Smooth muscle cell (in vitro differentiated cells): ENCODE measurements around the gene FRMD3. TPM values are rescaled to one million over a fixed set of nuclear protein-coding genes. Genes with fewer than 3 reads are reported as not detected.

Experiments
- DNase-seq: peaks from one replicate; lab custom pipeline; 2025; ENCODE audit not compliant: unreplicated experiment; lab: John Stamatoyannopoulos, UW
- H2AFZ ChIP-seq: fragments of 200-600 bp; sonication (generic); 2 replicates; pipeline ENCODE4 v1.6.0; 2016; ENCODE audit warnings: antibody characterized with exemption, low read depth, mild to moderate bottlenecking
- H3F3A ChIP-seq: fragments of 200-600 bp; sonication (generic); 2 replicates; pipeline ENCODE4 v1.6.0; 2017; ENCODE audit warnings: antibody characterized with exemption, low read depth
- H3K27ac ChIP-seq: fragments of 200-600 bp; sonication (generic); 2 replicates; pipeline ENCODE4 v1.5.1; 2016; ENCODE audit warnings: low read depth, mild to moderate bottlenecking
- H3K27me3 ChIP-seq: fragments of 200-600 bp; sonication (generic); 2 replicates; pipeline ENCODE4 v1.6.1; 2016; ENCODE audit warnings: low read depth, mild to moderate bottlenecking
- H3K36me3 ChIP-seq: fragments of 200-600 bp; sonication (generic); 2 replicates; pipeline ENCODE4 v1.5.1; 2016; ENCODE audit warnings: low read depth
- H3K4me1 ChIP-seq: fragments of 200-600 bp; sonication (generic); 2 replicates; pipeline ENCODE4 v1.5.1; 2016; ENCODE audit warnings: low read depth
- H3K4me2 ChIP-seq: fragments of 200-600 bp; sonication (generic); 2 replicates; pipeline ENCODE4 v1.6.0; 2016; ENCODE audit warnings: mild to moderate bottlenecking
- H3K4me3 ChIP-seq: fragments of 200-600 bp; sonication (generic); 2 replicates; pipeline ENCODE4 v1.5.1; 2016; ENCODE audit warnings: mild to moderate bottlenecking
- H3K79me2 ChIP-seq: fragments of 200-600 bp; sonication (generic); 2 replicates; pipeline ENCODE4 v1.6.0; 2016; ENCODE audit warnings: low read depth, mild to moderate bottlenecking
- H3K9ac ChIP-seq: fragments of 200-600 bp; sonication (generic); 2 replicates; pipeline ENCODE4 v1.6.0; 2016; ENCODE audit warnings: low read depth
- H3K9me3 ChIP-seq: fragments of 200-600 bp; sonication (generic); replicated peaks from 2 replicates; pipeline ENCODE4 v1.5.1; 2016; ENCODE audit warnings: low read depth
- H4K20me1 ChIP-seq: fragments of 200-600 bp; sonication (generic); 2 replicates; pipeline ENCODE4 v1.6.0; 2016; ENCODE audit warnings: low read depth
- WGBS: methylation state at CpG from one replicate; pipeline ENCODE4 v1.1.7; 2016; ENCODE audit warnings: low lambda C conversion rate; 5-methylcytosine and 5-hydroxymethylcytosine counted together
- polyA plus RNA-seq: library from polyadenylated mRNA; unstranded; fragments of >200 nt; fragmentation: Nextera tagmentation; extraction: Ambion mirVana; gene quantifications from 2 replicates; pipeline ENCODE4 v1.2.1, GENCODE V29; 2016
- total RNA-seq: library from RNA; depleted of rRNA; stranded (reverse); fragments of >200 nt; gene quantifications from 2 replicates; pipeline ENCODE4 v1.2.3, GENCODE V29; 2014
- TF ChIP-seq, protein P1 (sequence below): fragments of 200-600 bp; sonication (generic); IDR thresholded peaks from 2 replicates; pipeline ENCODE4 v1.5.1; 2017; ENCODE audit warnings: borderline replicate concordance, mild to moderate bottlenecking, antibody characterized with exemption; ENCODE audit not compliant: insufficient read depth, poor library complexity, severe bottlenecking

The FRMD3 gene
- total and polyA plus RNA-seq, 2 experiments from 2014 or later, result 0.72 to 2.8 TPM

DNA sequence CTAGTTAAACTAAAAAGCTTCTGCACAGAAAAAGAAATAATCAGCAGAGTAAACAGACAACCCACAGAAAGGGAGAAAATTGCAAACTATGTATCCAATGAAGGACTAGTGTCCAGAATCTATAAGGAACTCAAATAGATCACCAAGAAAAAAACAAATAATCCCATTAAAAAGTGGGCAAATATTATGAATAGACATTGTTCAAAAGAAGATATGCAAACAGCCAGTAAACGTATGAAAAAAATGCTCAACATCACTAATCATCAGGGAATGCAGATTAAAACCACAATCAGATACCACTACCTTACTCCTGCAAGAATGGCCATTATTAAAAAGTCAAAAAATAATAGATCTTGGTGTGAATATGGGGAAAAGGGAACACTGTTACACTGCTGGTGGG, 119.9 kb downstream of the FRMD3 start:
- Histone ChIP-seq H3K4me2 (no peak overlapping the region), H3K79me2 (no peaks in the 10 kb centered on the region), H3K4me1 (no peaks in the 10 kb centered on the region), H3K36me3 (no peaks in the 10 kb centered on the region), H3K27me3 (no peaks in the 10 kb centered on the region), H2AFZ (no peak overlapping the region), H3K27ac (no peak overlapping the region), H3F3A (no peaks in the 10 kb centered on the region), H3K9me3 (no peaks in the 10 kb centered on the region), H4K20me1 (no peaks in the 10 kb centered on the region), H3K4me3 (no peak overlapping the region), H3K9ac (no peak overlapping the region)
- TF ChIP-seq, protein P1, sequence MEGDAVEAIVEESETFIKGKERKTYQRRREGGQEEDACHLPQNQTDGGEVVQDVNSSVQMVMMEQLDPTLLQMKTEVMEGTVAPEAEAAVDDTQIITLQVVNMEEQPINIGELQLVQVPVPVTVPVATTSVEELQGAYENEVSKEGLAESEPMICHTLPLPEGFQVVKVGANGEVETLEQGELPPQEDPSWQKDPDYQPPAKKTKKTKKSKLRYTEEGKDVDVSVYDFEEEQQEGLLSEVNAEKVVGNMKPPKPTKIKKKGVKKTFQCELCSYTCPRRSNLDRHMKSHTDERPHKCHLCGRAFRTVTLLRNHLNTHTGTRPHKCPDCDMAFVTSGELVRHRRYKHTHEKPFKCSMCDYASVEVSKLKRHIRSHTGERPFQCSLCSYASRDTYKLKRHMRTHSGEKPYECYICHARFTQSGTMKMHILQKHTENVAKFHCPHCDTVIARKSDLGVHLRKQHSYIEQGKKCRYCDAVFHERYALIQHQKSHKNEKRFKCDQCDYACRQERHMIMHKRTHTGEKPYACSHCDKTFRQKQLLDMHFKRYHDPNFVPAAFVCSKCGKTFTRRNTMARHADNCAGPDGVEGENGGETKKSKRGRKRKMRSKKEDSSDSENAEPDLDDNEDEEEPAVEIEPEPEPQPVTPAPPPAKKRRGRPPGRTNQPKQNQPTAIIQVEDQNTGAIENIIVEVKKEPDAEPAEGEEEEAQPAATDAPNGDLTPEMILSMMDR, result no peak
- 73% methylated on average over 1 of the region's 1 CpG for WGBS
- DNase-seq, result no peak

DNA sequence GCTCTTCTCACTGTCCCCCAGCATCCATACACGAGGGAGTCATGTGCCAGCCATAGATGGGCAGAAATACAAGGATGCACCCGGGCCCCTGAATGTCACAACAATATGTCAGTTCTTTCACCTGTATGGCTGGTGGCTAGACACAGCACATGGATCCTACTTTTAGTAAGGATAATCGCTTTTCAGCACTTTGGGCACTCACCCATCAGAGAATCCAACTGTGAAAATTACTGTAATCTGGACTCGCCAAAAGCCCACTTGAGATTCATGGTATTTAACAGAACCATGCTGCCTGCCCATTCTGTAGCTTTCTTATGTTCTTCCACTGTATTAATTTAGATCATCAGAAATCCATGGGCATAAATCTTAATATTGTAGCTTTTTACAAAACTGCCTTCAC, 124.8 kb downstream of the FRMD3 start:
- no peak overlapping the region for H3K4me3 ChIP-seq
- H3K79me2 ChIP-seq, result no peaks in the 10 kb centered on the region
- TF ChIP-seq, protein P1, result no peak
- no peaks in the 10 kb centered on the region for H3F3A ChIP-seq
- no peak overlapping the region for H3K27ac ChIP-seq
- no peaks in the 10 kb centered on the region for H3K4me1 ChIP-seq
- no peak overlapping the region for H3K9ac ChIP-seq
- WGBS, result 85% methylated on average over 4 of the region's 4 CpGs
- no peaks in the 10 kb centered on the region for H3K36me3 ChIP-seq
- H4K20me1 ChIP-seq, result no peaks in the 10 kb centered on the region
- H2AFZ ChIP-seq, result no peak overlapping the region
- no peaks in the 10 kb centered on the region for H3K27me3 ChIP-seq
- DNase-seq, result no peak
- no peaks in the 10 kb centered on the region for H3K9me3 ChIP-seq
- no peak overlapping the region for H3K4me2 ChIP-seq

DNA sequence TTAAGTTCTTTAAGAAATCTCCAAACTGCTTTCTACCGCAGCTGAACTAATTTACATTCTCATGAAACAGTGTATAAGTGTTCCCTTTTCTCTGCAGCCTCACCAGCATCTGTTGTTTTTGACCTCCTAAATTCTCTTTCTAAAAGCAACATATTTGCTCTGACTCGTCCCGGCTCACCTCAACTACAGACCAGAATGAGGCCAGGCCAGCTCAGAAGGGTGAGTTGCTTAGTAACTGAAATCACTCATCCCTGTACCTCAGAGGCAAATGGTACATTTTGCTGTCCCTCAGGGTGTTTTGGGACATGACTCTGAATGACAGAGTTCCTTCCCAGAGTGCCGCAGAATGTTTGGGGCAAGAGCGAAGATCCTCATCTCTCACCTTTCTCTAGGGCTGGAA, 127.5 kb downstream of the FRMD3 start:
- Histone ChIP-seq H3K27ac (no peak overlapping the region), H3K27me3 (no peaks in the 10 kb centered on the region), H4K20me1 (no peaks in the 10 kb centered on the region), H3K4me2 (no peak overlapping the region), H3K4me3 (no peak overlapping the region), H3K9me3 (no peaks in the 10 kb centered on the region), H3K79me2 (no peaks in the 10 kb centered on the region), H3K4me1 (no peaks in the 10 kb centered on the region), H2AFZ (no peak overlapping the region), H3K36me3 (no peaks in the 10 kb centered on the region), H3F3A (no peaks in the 10 kb centered on the region), H3K9ac (no peak overlapping the region)
- WGBS, result 91% methylated on average over 5 of the region's 5 CpGs
- DNase-seq, result no peak
- TF ChIP-seq, protein P1, result no peak

DNA sequence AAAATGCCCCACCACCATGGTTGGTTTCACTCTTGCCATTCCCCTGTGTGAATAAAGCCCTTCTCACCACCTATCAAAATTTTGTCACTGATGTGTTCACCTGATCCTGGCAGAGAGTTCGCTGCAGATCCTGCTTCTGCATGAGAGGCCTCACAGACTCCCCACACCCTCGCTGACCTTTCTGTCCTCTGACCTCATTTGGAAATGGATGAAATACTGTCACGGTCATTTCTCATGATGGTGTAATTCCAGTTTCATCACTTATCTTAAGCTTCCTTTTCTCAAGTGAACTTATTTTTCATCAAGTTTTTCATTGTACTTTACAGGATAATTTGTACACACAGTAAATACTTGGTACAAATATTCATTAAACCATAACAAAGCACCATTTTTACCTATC, 131.3 kb downstream of the FRMD3 start:
- Histone ChIP-seq H3K27ac (no peak overlapping the region), H3K4me3 (no peak overlapping the region), H3K27me3 (no peaks in the 10 kb centered on the region), H3F3A (no peaks in the 10 kb centered on the region), H3K36me3 (no peaks in the 10 kb centered on the region), H2AFZ (no peak overlapping the region), H3K9ac (no peak overlapping the region), H3K79me2 (no peaks in the 10 kb centered on the region), H3K9me3 (no peaks in the 10 kb centered on the region), H3K4me1 (no peaks in the 10 kb centered on the region), H3K4me2 (no peak overlapping the region), H4K20me1 (no peaks in the 10 kb centered on the region)
- WGBS, result 95% methylated on average over 3 of the region's 3 CpGs
- no peak for DNase-seq
- TF ChIP-seq, protein P1, result no peak
